DOHH2 (cell line): ENCODE data around the gene MPPED1.

Experiments used
- H3F3A ChIP-seq: fragments of 200-600 bp; sonication (generic), shearing (Covaris generic); 2 replicates; pipeline ENCODE4 v1.6.0; 2016; ENCODE audit warnings: antibody characterized with exemption, mild to moderate bottlenecking; ENCODE audit not compliant: control insufficient read depth, insufficient read depth
- H3K27ac ChIP-seq: fragments of 200-600 bp; sonication (generic); 2 replicates; pipeline ENCODE4 v1.5.1; 2014; ENCODE audit warnings: low read depth, mild to moderate bottlenecking, low read length, moderate library complexity
- H3K27me3 ChIP-seq: fragments of 200-600 bp; sonication (generic); 2 replicates; pipeline ENCODE4 v1.6.1; 2014; ENCODE audit warnings: mild to moderate bottlenecking, low read length, mixed read lengths; ENCODE audit not compliant: control insufficient read depth
- H3K36me3 ChIP-seq: fragments of 200-600 bp; sonication (generic); 2 replicates; pipeline ENCODE4 v1.6.1; 2014; ENCODE audit warnings: mild to moderate bottlenecking, low read length, moderate library complexity, mixed read lengths; ENCODE audit not compliant: control insufficient read depth
- H3K4me1 ChIP-seq: fragments of 200-600 bp; sonication (generic); 2 replicates; pipeline ENCODE4 v1.6.1; 2014; ENCODE audit warnings: mild to moderate bottlenecking, low read length, mixed read lengths; ENCODE audit not compliant: control insufficient read depth
- H3K4me2 ChIP-seq: fragments of 200-600 bp; sonication (generic); 2 replicates; pipeline ENCODE4 v1.6.0; 2014; ENCODE audit warnings: mild to moderate bottlenecking, low read length, moderate library complexity
- H3K4me3 ChIP-seq: fragments of 200-600 bp; sonication (generic); 2 replicates; pipeline ENCODE4 v1.5.1; 2014; ENCODE audit warnings: mild to moderate bottlenecking, low read length, mixed read lengths
- H3K79me2 ChIP-seq: fragments of 200-600 bp; sonication (generic); 2 replicates; pipeline ENCODE4 v1.6.1; 2014; ENCODE audit warnings: mild to moderate bottlenecking, low read length, mixed read lengths; ENCODE audit not compliant: control insufficient read depth
- H3K9me2 ChIP-seq: fragments of 200-600 bp; sonication (generic); replicated peaks from 2 replicates; pipeline ENCODE4 v1.6.1; 2014; ENCODE audit warnings: mild to moderate bottlenecking, low read length, mixed read lengths; ENCODE audit not compliant: control insufficient read depth
- H3K9me3 ChIP-seq: fragments of 200-600 bp; sonication (generic); 2 replicates; pipeline ENCODE4 v1.6.1; 2014; ENCODE audit warnings: antibody characterized with exemption, low read length, mixed read lengths; ENCODE audit not compliant: control insufficient read depth, insufficient read depth
- H4K20me1 ChIP-seq: fragments of 200-600 bp; sonication (generic); 2 replicates; pipeline ENCODE4 v1.6.0; 2014; ENCODE audit warnings: low read depth, mild to moderate bottlenecking, antibody characterized with exemption, low read length, moderate library complexity; ENCODE audit not compliant: control insufficient read depth, insufficient read depth
- CTCF ChIP-seq: fragments of 200-600 bp; sonication (generic); IDR thresholded peaks from one replicate; pipeline ENCODE4 v1.5.1; 2014; ENCODE audit warnings: antibody characterized with exemption, mild to moderate bottlenecking, low read depth, low read length; ENCODE audit not compliant: poor library complexity, severe bottlenecking
- EZH2phosphoT487 ChIP-seq: fragments of 200-600 bp; sonication (generic); IDR thresholded peaks from 2 replicates; pipeline ENCODE4 v1.6.1; 2017; ENCODE audit warnings: borderline replicate concordance, mild to moderate bottlenecking, antibody characterized with exemption, low read length, moderate library complexity, mixed read lengths

MPPED1 gene

GRCh38 chr22:43398246-43398645 is 13.6 kb upstream of the MPPED1 start:
- no peak overlapping the region for H3K4me2 ChIP-seq
- no peak overlapping the region for H3K27ac ChIP-seq
- H3K4me1 ChIP-seq: no peaks in the 10 kb centered on the region
- no peaks in the 10 kb centered on the region for H3K9me2 ChIP-seq
- no peaks in the 10 kb centered on the region for H3K36me3 ChIP-seq
- TF ChIP-seq CTCF (no peak), EZH2phosphoT487 (no peak)
- H3K4me3 ChIP-seq: no peak overlapping the region
- no peaks in the 10 kb centered on the region for H3K9me3 ChIP-seq
- no peaks in the 10 kb centered on the region for H3K79me2 ChIP-seq
- no peaks in the 10 kb centered on the region for H4K20me1 ChIP-seq
- no peaks in the 10 kb centered on the region for H3K27me3 ChIP-seq
- H3F3A ChIP-seq: no peaks in the 10 kb centered on the region

GRCh38 chr22:43398910-43399309 is 12.9 kb upstream of the MPPED1 start:
- no peak for TF ChIP-seq EZH2phosphoT487
- TF ChIP-seq CTCF: no peak
- Histone ChIP-seq H4K20me1 (no peaks in the 10 kb centered on the region), H3K9me3 (no peaks in the 10 kb centered on the region), H3K27me3 (no peaks in the 10 kb centered on the region), H3K9me2 (no peaks in the 10 kb centered on the region), H3K4me3 (no peak overlapping the region), H3K36me3 (no peaks in the 10 kb centered on the region), H3K4me1 (no peaks in the 10 kb centered on the region), H3K79me2 (no peaks in the 10 kb centered on the region), H3F3A (no peaks in the 10 kb centered on the region), H3K27ac (no peak overlapping the region), H3K4me2 (no peak overlapping the region)

GRCh38 chr22:43399338-43399979 is 12.4 kb upstream of the MPPED1 start:
- H3K4me1 ChIP-seq: no peaks in the 10 kb centered on the region
- no peaks in the 10 kb centered on the region for H3K27me3 ChIP-seq
- no peak for TF ChIP-seq EZH2phosphoT487
- H3K36me3 ChIP-seq: no peaks in the 10 kb centered on the region
- H3K9me2 ChIP-seq: no peaks in the 10 kb centered on the region
- no peaks in the 10 kb centered on the region for H3F3A ChIP-seq
- H4K20me1 ChIP-seq: no peaks in the 10 kb centered on the region
- H3K9me3 ChIP-seq: no peaks in the 10 kb centered on the region
- H3K27ac ChIP-seq: no peak overlapping the region
- H3K79me2 ChIP-seq: no peaks in the 10 kb centered on the region
- no peak overlapping the region for H3K4me2 ChIP-seq
- H3K4me3 ChIP-seq: no peak overlapping the region

GRCh38 chr22:43399980-43400358 is 11.8 kb upstream of the MPPED1 start:
- no peaks in the 10 kb centered on the region for H3K79me2 ChIP-seq
- no peak for TF ChIP-seq CTCF
- TF ChIP-seq EZH2phosphoT487: no peak
- H3K9me3 ChIP-seq: no peaks in the 10 kb centered on the region
- H3K27ac ChIP-seq: no peak overlapping the region
- no peaks in the 10 kb centered on the region for H3K9me2 ChIP-seq
- H3K36me3 ChIP-seq: no peaks in the 10 kb centered on the region
- no peaks in the 10 kb centered on the region for H3K27me3 ChIP-seq
- H3F3A ChIP-seq: no peaks in the 10 kb centered on the region
- no peak overlapping the region for H3K4me3 ChIP-seq
- no peaks in the 10 kb centered on the region for H3K4me1 ChIP-seq
- H3K4me2 ChIP-seq: no peak overlapping the region
- no peaks in the 10 kb centered on the region for H4K20me1 ChIP-seq
